KG1 (cell line): ENCODE measurements around the gene EPB41L3.
"Not testable (repeated sequence)": the region's sequence is repeated elsewhere in the genome, so short reads cannot be mapped to it uniquely, and the experiment has no call there.

Experiments
- DNase-seq: peaks from one replicate; lab custom pipeline; 2025; lab: John Stamatoyannopoulos, UW

The EPB41L3 gene

GRCh38 chr18:5543773-5544389 is at the start of gene EPB41L3:
TSS of gene EPB41L3 (minus strand) at chr18:5543997. CDS start at chr18:5489183, 54,814 bp downstream.
- DNase-seq: no peak

DNA sequence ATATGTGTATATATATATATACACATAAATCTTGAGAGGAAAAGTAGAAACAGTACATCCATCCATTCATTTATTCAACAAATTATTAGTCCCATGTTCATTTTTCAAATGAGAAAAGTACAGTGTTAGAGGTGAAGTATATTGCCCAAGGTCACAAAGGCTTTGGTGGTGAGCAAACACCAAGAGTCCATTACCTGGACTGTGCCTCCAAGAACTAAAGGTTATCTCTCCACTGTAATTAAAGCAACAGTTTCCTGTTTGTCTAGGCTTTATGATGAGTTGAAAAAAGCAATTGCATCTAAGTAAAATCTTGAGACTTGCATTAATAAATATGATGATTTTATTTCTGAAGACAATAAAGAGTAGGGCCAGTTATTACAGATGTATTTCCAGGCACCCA is 44.7 kb upstream of the EPB41L3 start:
- no peak for DNase-seq

GRCh38 chr18:5585653-5586052 is 41.9 kb upstream of the EPB41L3 start:
- DNase-seq: no peak

- no peak for DNase-seq
Measured at GRCh38 chr18:5584746-5585417, 41.1 kb upstream of the EPB41L3 start.

DNA sequence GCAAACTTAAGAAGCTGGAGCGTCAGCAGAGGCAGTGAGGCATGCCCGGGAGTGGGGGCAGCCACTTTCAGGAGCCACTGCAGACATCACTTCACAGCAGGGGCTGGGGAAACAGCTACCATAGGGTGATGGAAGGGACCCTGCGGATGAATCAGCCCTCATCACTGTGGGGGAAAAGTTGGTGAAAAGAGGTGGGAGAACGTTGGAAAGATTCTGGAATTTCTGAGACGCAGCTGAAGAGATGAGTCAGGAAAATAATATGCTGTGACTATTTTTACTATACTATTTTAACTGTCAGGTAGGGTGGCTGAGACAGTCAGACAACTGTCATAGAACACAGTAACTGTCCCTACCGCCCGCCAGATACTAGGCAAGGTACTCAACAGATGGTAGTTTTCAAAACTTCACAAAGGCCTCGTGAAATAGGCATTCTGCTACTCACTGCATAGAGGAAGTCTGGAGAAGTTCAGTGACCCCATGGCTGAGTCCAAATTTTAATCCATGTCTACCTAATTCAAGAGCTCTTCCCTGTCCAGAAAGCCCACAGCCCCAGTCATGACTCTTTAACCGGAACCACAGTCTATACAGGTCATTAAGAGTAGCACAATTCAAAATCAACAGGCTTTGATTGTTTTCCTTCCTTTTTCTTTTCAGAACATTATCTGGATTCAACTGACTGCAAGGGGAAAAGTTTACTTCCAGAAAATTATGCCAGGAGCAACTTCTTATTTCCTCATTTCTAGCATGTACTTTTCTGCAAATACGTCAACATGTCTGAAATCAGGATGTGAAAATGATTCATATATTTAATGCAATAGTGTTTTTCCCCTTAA is 39.3 kb upstream of the EPB41L3 start:
- DNase-seq: no peak

GRCh38 chr18:5582076-5582475 is 38.3 kb upstream of the EPB41L3 start:
- DNase-seq: no peak

- no peak for DNase-seq
Measured at GRCh38 chr18:5574843-5575242, 31.0 kb upstream of the EPB41L3 start.

DNA sequence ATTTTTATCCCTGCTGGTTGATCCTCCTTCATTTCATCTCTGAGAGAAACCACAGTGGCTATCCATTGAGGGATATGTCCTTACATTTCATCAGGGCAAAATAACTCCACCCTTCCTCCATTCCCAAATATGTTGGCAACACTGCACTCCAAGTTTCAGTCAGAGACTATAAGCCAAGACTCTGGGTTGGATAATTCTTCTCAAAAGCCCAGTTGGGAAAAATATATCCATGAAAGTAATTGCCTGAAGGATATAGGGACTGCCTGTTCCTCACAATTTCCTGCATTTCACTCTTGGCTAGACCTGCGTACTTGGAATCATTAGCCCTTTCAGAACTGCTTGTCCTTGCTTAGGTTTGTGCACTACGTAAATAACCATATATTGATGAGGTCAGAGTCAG is 27.9 kb upstream of the EPB41L3 start:
- no peak for DNase-seq

- not testable (repeated sequence) for DNase-seq
Measured at GRCh38 chr18:5570613-5571012, 26.8 kb upstream of the EPB41L3 start.

- DNase-seq: no peak
Measured at GRCh38 chr18:5568416-5568815, 24.6 kb upstream of the EPB41L3 start.

GRCh38 chr18:5558851-5559250 is 15.1 kb upstream of the EPB41L3 start:
- DNase-seq: no peak

DNA sequence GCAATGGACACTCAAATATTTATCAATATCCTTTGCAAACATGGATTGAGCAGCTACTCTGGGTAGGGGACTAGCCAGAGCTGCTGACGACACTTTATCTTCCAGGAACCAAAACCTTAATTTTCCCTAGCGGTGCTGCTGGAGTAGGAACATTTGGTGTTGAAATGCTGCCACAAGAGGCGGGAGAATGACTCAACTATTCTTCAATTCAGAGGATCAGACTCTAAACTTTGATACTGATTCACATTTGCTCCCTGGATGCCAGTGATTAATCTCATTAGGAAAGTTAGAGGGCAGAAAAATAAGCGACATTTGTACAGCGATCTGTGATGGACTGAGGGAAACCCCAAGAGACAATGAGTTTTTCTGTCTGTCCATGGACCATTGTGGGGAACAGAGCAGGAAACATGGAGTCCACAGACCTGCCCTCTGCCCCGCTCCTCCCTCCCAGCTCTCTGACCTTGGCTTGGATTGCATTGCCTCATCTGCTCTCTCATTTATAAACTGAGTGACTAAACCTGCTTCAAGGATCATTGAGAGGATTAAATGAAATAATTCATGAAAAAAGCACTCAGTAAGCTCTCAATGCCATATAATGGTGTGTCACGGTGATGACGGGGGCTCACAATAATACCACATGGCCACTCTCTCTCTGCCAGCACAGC is 12.6 kb upstream of the EPB41L3 start:
- no peak for DNase-seq

DNA sequence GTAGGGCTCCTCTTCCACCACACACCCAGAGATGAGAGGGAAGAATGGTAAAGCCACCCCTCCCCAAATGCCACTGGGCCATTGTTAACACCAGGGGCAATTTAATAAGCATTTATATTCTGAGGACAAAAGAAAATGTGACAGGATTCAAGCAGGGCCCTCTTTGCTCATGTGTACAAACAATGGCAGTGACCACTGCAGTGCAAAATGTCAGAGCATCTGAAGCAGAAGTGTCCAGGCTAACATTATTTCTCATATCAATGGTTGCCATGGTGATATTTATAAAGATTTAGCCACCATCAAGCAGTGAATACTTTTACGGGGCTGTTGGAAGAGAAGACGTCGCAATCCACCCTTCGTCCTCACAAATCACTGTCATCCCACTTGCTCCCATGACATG is 10.8 kb upstream of the EPB41L3 start:
- DNase-seq: no peak

GRCh38 chr18:5546660-5547059 is 2.9 kb upstream of the EPB41L3 start:
- no peak for DNase-seq

- no peak for DNase-seq
Measured at GRCh38 chr18:5543036-5543680, 639 bp downstream of the EPB41L3 start.

- no peak for DNase-seq
Measured at GRCh38 chr18:5542515-5543035, 1.2 kb downstream of the EPB41L3 start.

GRCh38 chr18:5541644-5542043 is 2.2 kb downstream of the EPB41L3 start:
- no peak for DNase-seq

DNA sequence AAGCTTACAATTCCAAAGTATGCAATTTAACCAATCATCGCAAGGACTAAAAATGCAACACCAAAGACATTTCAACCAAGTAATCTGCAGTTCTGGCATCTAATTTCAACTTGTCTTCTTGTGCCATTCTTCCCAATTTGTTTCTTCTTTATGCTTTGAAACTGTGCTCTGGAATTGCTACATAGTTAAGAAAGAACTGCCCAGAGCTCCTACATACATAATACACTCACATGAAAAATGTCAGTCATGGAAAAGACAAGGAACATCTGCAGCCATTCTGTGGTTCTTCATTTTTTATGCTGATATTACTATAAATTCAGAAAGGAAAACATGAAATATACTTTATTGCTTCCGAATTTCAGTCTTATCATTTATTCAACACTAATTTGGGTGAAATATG is 4.4 kb downstream of the EPB41L3 start:
- no peak for DNase-seq

DNA sequence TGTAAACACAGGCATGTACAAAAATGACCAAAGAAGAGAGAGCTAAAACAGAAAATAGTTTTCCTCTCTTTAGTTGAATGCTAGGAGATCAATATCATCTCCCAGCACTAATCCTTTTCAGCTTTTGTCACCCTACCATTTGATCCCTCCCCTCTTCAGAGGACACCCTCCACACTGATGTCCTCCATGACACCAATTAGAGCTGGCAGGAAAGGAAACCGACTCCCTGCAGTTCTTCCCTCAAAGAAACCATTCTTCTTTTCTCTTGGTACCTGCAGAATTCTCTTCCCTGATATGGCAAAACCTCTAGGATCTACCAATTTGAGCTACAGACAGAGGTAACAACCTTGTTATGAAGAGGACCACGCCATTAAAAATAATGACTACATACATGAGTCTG is 5.3 kb downstream of the EPB41L3 start:
- DNase-seq: no peak

- no peak for DNase-seq
Measured at GRCh38 chr18:5537860-5538259, 5.9 kb downstream of the EPB41L3 start.

GRCh38 chr18:5534845-5535244 is 9.0 kb downstream of the EPB41L3 start:
- no peak for DNase-seq

GRCh38 chr18:5532066-5532465 is 11.7 kb downstream of the EPB41L3 start:
- DNase-seq: no peak
